Stimulated activated naive CD8-positive, alpha-beta T cell treated with anti-CD3 and anti-CD28 coated beads, Interleukin-15, Interleukin-2, amounts not matched to agents 100 ng/mL and 50 ng/mL, for 24 hours (primary cell): ENCODE data around the gene DHRS4L2.
"Not testable (repeated sequence)": the region's sequence is repeated elsewhere in the genome, so short reads cannot be mapped to it uniquely, and the experiment has no call there.

Source experiments
- H3K27ac Mint-ChIP-seq: one replicate; pipeline ENCODE4 v1.8.0; 2021; ENCODE audit warnings: mild to moderate bottlenecking, mixed read lengths
- H3K27me3 Mint-ChIP-seq: one replicate; pipeline ENCODE4 v1.8.0; 2021; ENCODE audit warnings: mixed read lengths
- H3K36me3 Mint-ChIP-seq: one replicate; pipeline ENCODE4 v1.8.0; 2021; ENCODE audit warnings: low read depth, mixed read lengths
- H3K4me1 Mint-ChIP-seq: one replicate; pipeline ENCODE4 v1.8.0; 2021; ENCODE audit warnings: low read depth, mixed read lengths
- H3K4me3 Mint-ChIP-seq: one replicate; pipeline ENCODE4 v1.8.0; 2021; ENCODE audit warnings: mild to moderate bottlenecking, mixed read lengths
- H3K9me3 Mint-ChIP-seq: one replicate; pipeline ENCODE4 v1.8.0; 2021; ENCODE audit warnings: mixed read lengths

The DHRS4L2 gene

GRCh38 chr14:23988607-23989363 lies at the start of gene DHRS4L2:
DHRS4L2 (plus strand) TSS chr14:23988929; CDS start chr14:23988948, 19 bp downstream.
- not testable (repeated sequence) for H3K27me3 Mint-ChIP-seq, H3K36me3 Mint-ChIP-seq, H3K9me3 Mint-ChIP-seq
- Mint-ChIP-seq H3K27ac (peak within 1 kb of the TSS; percentile 71), H3K4me1 (peaks cover 28% of the 10 kb centered on the region), H3K4me3 (peak within 1 kb of the TSS; percentile 85)

DNA sequence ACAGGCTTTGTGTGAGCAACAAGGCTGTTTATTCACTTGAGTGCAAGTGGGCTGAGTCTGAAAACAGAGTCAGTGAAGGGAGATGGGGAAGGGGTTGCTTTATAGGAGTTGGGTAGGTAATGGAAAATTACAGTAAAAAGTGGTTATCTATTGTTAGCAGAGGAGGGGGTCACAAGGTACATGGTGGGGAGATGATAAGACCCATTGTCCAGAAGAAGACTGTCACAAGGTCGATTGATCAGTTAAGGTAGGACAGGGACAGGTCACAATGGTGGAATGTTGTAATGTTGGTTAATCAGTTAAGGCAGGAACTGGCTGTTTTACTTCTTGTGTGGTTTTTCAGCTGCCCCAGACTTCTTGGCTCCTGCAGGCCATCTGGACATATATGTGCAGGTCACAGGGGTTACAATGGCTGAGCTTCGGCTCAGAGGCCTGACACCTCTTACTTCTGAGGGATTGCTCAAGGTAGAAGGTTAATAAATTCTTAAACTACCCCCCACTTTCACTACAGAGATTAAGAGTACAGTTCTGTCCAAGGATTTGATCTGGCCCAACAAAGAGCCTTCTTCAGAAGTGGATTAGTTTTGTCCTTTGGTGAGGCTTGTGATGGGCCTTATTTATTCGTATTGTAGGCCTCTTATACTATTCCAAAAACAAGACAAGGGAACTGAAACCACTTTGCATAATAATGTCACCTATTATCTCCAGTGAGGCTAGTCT lies 49.0 kb upstream of the DHRS4L2 start:
- no peaks in the 10 kb centered on the region for H3K4me1 Mint-ChIP-seq
- H3K4me3 Mint-ChIP-seq: no peak overlapping the region
- no peaks in the 10 kb centered on the region for H3K36me3 Mint-ChIP-seq
- H3K9me3 Mint-ChIP-seq: no peaks in the 10 kb centered on the region
- no peak overlapping the region for H3K27ac Mint-ChIP-seq
- no peaks in the 10 kb centered on the region for H3K27me3 Mint-ChIP-seq

GRCh38 chr14:23941230-23941629 lies 47.5 kb upstream of the DHRS4L2 start:
- H3K36me3 Mint-ChIP-seq: no peaks in the 10 kb centered on the region
- H3K27me3 Mint-ChIP-seq: no peaks in the 10 kb centered on the region
- H3K4me1 Mint-ChIP-seq: peaks cover 7% of the 10 kb centered on the region
- no peaks in the 10 kb centered on the region for H3K9me3 Mint-ChIP-seq
- no peak overlapping the region for H3K27ac Mint-ChIP-seq
- H3K4me3 Mint-ChIP-seq: no peak overlapping the region

DNA sequence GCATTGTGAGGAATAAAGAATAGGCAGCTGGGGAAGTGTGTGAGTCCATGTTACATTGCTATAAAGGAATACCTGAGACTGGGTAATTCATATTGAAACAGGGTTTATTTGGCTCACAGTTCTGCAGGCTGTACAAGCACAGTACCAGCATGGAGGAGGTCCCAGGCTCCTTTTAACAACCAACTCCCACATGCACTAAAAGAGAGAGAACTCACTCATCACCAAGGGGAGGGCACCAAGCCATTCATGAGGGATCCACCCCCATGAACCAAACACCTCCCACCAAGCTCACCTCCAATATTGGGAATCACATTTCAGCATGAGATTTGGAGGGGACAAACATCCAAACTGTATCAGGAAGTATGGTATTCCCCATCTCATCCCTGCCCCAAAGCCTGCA lies 47.1 kb upstream of the DHRS4L2 start:
- no peak overlapping the region for H3K4me3 Mint-ChIP-seq
- peaks cover 11% of the 10 kb centered on the region for H3K4me1 Mint-ChIP-seq
- no peak overlapping the region for H3K27ac Mint-ChIP-seq
- no peaks in the 10 kb centered on the region for H3K27me3 Mint-ChIP-seq
- no peaks in the 10 kb centered on the region for H3K36me3 Mint-ChIP-seq
- H3K9me3 Mint-ChIP-seq: no peaks in the 10 kb centered on the region

DNA sequence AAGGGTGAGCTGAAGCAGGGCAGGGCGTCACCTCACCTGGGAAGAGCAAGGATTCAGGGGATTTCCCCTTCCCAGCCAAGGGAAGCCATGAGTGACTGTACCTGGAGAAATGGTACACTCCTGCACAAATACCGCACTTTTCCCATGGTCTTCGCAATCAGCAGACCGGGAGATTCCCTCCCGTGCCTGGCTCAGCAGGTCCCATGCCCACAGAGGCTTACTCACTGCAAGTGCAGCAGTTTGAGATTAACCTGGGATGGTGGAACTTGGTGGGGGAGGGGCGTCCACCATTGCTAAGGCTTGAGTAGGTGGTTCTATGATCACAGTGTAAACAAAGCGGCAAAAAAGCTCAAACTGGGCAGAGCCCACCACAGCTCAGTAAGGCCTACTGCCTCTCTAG lies 46.1 kb upstream of the DHRS4L2 start:
- Mint-ChIP-seq H3K4me3 (no peak overlapping the region), H3K36me3 (no peaks in the 10 kb centered on the region), H3K27me3 (no peaks in the 10 kb centered on the region), H3K4me1 (peaks cover 14% of the 10 kb centered on the region), H3K9me3 (no peaks in the 10 kb centered on the region), H3K27ac (no peak overlapping the region)

DNA sequence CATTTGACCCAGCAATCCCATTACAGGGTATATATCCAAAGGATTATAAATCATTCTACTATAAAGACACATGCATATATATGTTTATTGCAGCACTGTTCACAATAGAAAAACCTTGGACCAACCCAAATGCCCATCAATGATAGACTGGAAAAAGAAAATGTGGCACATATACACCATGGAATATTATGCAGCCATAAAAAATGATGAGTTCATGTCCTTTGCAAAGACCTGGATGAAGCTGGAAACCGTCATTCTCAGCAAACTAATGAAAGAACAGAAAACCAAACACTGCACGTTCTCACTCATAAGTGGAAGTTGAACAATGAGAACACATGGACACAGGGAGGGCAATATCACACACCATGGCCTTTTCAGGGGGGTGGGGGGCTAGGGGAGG lies 39.7 kb upstream of the DHRS4L2 start:
- H3K4me1 Mint-ChIP-seq: peaks cover 40% of the 10 kb centered on the region
- H3K27ac Mint-ChIP-seq, H3K9me3 Mint-ChIP-seq, H3K4me3 Mint-ChIP-seq, H3K36me3 Mint-ChIP-seq, H3K27me3 Mint-ChIP-seq: not testable (repeated sequence)

- Mint-ChIP-seq H3K4me3 (no peak overlapping the region), H3K4me1 (peaks cover 48% of the 10 kb centered on the region), H3K36me3 (peaks cover 6% of the 10 kb centered on the region)
Measured at GRCh38 chr14:23950411-23951135, 38.2 kb upstream of the DHRS4L2 start.

DNA sequence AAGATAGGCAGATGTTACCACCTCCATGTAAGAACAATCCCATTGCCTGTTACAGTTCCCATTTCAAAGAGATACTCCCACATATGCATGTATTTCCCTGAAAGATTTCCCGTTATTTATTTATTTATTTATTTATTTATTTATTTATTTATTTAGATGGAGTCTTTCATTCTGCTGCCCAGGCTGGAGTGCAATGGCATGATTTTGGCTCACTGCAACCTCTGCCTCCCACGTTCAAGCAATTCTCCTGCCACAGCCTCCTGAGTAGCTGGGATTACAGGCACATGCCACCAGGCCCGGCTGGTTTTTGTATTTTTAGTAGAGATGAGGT lies 37.6 kb upstream of the DHRS4L2 start:
- H3K27me3 Mint-ChIP-seq, H3K4me3 Mint-ChIP-seq, H3K27ac Mint-ChIP-seq, H3K9me3 Mint-ChIP-seq: not testable (repeated sequence)
- H3K4me1 Mint-ChIP-seq: peaks cover 42% of the 10 kb centered on the region
- peaks cover 11% of the 10 kb centered on the region for H3K36me3 Mint-ChIP-seq

More at GRCh38 chr14:23950411-23951135, 38.2 kb upstream of the DHRS4L2 start:
- Mint-ChIP-seq H3K27ac (no peak overlapping the region), H3K9me3 (no peaks in the 10 kb centered on the region), H3K27me3 (no peaks in the 10 kb centered on the region)

DNA sequence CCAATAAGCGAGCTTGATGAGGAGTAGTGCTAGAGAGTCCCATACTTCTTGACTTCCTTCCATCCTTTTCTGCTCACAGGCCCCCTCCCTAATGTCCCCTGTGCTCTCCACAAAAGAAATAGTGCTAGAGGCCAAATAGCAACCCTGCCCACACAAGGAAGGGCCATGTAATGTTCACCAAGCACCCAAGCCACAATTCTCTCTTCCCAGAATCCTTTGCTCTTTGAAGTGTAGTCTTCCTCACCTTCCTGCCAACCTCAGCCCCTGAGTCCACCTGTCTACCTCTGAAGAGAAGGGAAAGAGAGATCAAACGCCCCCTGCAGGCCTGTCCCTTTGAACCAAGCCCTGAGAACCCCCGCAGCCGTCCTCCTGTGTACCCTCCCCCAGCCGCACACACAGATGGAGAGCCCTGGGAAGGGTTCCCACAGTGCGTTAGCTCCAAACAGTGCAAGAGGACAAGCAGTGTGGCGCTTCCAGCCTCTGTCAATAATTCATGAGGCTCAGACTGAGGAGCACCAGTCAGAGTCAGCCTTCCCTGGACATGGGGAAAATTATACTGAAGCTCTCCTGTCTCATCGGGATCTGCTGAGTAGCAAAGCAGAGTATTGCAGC lies 37.0 kb upstream of the DHRS4L2 start:
- Mint-ChIP-seq H3K27ac (no peak overlapping the region), H3K9me3 (no peaks in the 10 kb centered on the region), H3K4me3 (no peak overlapping the region), H3K27me3 (no peaks in the 10 kb centered on the region), H3K36me3 (peaks cover 15% of the 10 kb centered on the region), H3K4me1 (peaks cover 37% of the 10 kb centered on the region)

DNA sequence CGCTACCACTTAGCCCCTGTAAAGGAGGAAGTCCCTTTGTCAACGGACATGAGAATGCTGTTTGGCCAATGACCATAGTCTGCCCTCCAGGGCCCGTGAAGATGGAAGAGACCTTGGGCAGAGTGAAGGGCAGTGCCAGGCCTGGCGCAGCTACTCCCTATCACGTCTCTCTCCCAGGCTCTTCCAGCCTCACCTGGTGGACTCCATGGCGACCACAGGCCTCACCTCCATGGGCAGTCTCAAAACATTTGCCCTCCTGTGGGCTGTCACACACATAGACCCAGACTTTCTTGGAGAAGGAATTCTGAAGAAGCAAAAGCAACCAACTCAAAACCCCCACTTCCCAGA lies 35.6 kb upstream of the DHRS4L2 start:
- H3K27me3 Mint-ChIP-seq, H3K9me3 Mint-ChIP-seq: not testable (repeated sequence)
- Mint-ChIP-seq H3K4me3 (peak overlapping the region; percentile 99), H3K27ac (peak overlapping the region; percentile 83), H3K36me3 (peaks cover 19% of the 10 kb centered on the region), H3K4me1 (peaks cover 30% of the 10 kb centered on the region)

GRCh38 chr14:23953464-23954278 lies 35.1 kb upstream of the DHRS4L2 start, which contains the start of gene DHRS4:
DHRS4 (plus strand) TSS chr14:23953770; CDS start chr14:23953789, 19 bp downstream.
- no peaks in the 10 kb centered on the region for H3K9me3 Mint-ChIP-seq
- H3K4me3 Mint-ChIP-seq: peak within 1 kb of the TSS; percentile 99
- peaks cover 20% of the 10 kb centered on the region for H3K36me3 Mint-ChIP-seq
- H3K4me1 Mint-ChIP-seq: peaks cover 28% of the 10 kb centered on the region
- no peaks in the 10 kb centered on the region for H3K27me3 Mint-ChIP-seq
- H3K27ac Mint-ChIP-seq: peak within 1 kb of the TSS; percentile 95

GRCh38 chr14:23954279-23954614 lies 34.5 kb upstream of the DHRS4L2 start:
- H3K9me3 Mint-ChIP-seq, H3K27me3 Mint-ChIP-seq: not testable (repeated sequence)
- Mint-ChIP-seq H3K27ac (peak overlapping the region; percentile 95), H3K36me3 (peaks cover 18% of the 10 kb centered on the region), H3K4me3 (peak overlapping the region; percentile 99), H3K4me1 (peaks cover 26% of the 10 kb centered on the region)

DNA sequence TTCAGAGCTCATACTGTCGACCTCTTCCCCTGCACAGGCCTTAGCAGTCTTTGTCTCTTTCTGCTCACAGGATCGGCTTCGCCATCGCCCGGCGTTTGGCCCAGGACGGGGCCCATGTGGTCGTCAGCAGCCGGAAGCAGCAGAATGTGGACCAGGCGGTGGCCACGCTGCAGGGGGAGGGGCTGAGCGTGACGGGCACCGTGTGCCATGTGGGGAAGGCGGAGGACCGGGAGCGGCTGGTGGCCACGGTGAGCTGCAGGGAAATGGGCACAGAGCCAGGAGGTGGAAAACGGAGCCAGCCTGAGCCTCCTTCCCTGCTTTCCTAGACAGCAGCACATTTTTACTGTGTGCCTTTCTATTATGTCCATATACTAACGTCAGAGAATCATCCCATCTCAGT lies 33.8 kb upstream of the DHRS4L2 start:
- not testable (repeated sequence) for H3K27ac Mint-ChIP-seq, H3K9me3 Mint-ChIP-seq, H3K27me3 Mint-ChIP-seq
- H3K36me3 Mint-ChIP-seq: peaks cover 18% of the 10 kb centered on the region
- peaks cover 26% of the 10 kb centered on the region for H3K4me1 Mint-ChIP-seq
- H3K4me3 Mint-ChIP-seq: peak overlapping the region; percentile 99

- H3K9me3 Mint-ChIP-seq, H3K4me3 Mint-ChIP-seq, H3K27me3 Mint-ChIP-seq, H3K27ac Mint-ChIP-seq: not testable (repeated sequence)
- H3K4me1 Mint-ChIP-seq: peaks cover 26% of the 10 kb centered on the region
- H3K36me3 Mint-ChIP-seq: peaks cover 18% of the 10 kb centered on the region
Measured at GRCh38 chr14:23955811-23956210, 32.9 kb upstream of the DHRS4L2 start.
